Keratinocyte (primary cell): ENCODE data around the gene ENPP3. TPM values are rescaled to one million over a fixed set of nuclear protein-coding genes. Genes with fewer than 3 reads are reported as not detected.

ENCODE experiments used
- DNase-seq: peaks from one replicate; pipeline ENCODE4 v3.0.0-alpha.2; 2011; ENCODE audit warnings: low read depth, missing footprints, low spot score
- FAIRE-seq: peaks from 2 replicates; lab custom pipeline; 2011; peaks lifted over from hg19 to GRCh38; lab: Jason Lieb, UNC
- H2AFZ ChIP-seq: 2 replicates; pipeline ENCODE4 v1.6.0; 2012; ENCODE audit warnings: low read length, control low read depth, inconsistent platforms; ENCODE audit not compliant: control insufficient read depth
- H3K27ac ChIP-seq: 2 replicates; pipeline ENCODE4 v1.5.1; 2011; ENCODE audit warnings: low read length; ENCODE audit not compliant: control insufficient read depth, insufficient read depth
- H3K27me3 ChIP-seq: 3 replicates; pipeline ENCODE4 v1.6.0; 2011; ENCODE audit warnings: low read length; ENCODE audit not compliant: control insufficient read depth, insufficient read depth; ENCODE audit errors: extremely low read depth
- H3K36me3 ChIP-seq, 2 experiments: 2 replicates in 1 of 2; 3 replicates in 1 of 2; pipeline ENCODE4 v1.5.1; 2011; ENCODE audit warnings: low read length in 2 of 2, mild to moderate bottlenecking in 1 of 2; ENCODE audit not compliant: control insufficient read depth in 2 of 2, insufficient read depth in 2 of 2; ENCODE audit errors: extremely low read depth in 1 of 2
- H3K4me1 ChIP-seq: 3 replicates; pipeline ENCODE4 v1.5.1; 2011; ENCODE audit warnings: low read length; ENCODE audit not compliant: control insufficient read depth, insufficient read depth; ENCODE audit errors: extremely low read depth
- H3K4me2 ChIP-seq: 3 replicates; pipeline ENCODE4 v1.6.0; 2011; ENCODE audit warnings: low read depth, low read length; ENCODE audit not compliant: control insufficient read depth, insufficient read depth; ENCODE audit errors: extremely low read depth
- H3K4me3 ChIP-seq, 3 experiments: fragments of 200-600 bp in 1 of 3; sonication (generic) in 1 of 3; 2 replicates in 2 of 3; 3 replicates in 1 of 3; pipeline ENCODE4 v1.5.1; 2011 to 2016; ENCODE audit warnings: low read length in 3 of 3, mild to moderate bottlenecking in 3 of 3, control low read depth in 2 of 3, inconsistent platforms in 1 of 3, low read depth in 1 of 3, mixed read lengths in 1 of 3, mixed run types in 1 of 3, moderate library complexity in 1 of 3; ENCODE audit not compliant: control insufficient read depth in 2 of 3, insufficient read depth in 2 of 3; ENCODE audit errors: extremely low read depth in 1 of 3
- H3K79me2 ChIP-seq: 2 replicates; pipeline ENCODE4 v1.6.0; 2012; ENCODE audit warnings: low read length; ENCODE audit not compliant: control insufficient read depth, insufficient read depth
- H3K9ac ChIP-seq: 3 replicates; pipeline ENCODE4 v1.6.0; 2011; ENCODE audit warnings: low read length; ENCODE audit not compliant: control insufficient read depth, insufficient read depth; ENCODE audit errors: extremely low read depth
- H3K9me1 ChIP-seq: 3 replicates; pipeline ENCODE4 v1.6.0; 2011; ENCODE audit warnings: low read length; ENCODE audit not compliant: control insufficient read depth, insufficient read depth; ENCODE audit errors: extremely low read depth
- H3K9me3 ChIP-seq: 2 replicates; pipeline ENCODE4 v1.5.1; 2012; ENCODE audit warnings: low read depth, low read length; ENCODE audit not compliant: control insufficient read depth
- H4K20me1 ChIP-seq: 3 replicates; pipeline ENCODE4 v1.6.0; 2011; ENCODE audit warnings: low read length; ENCODE audit not compliant: control insufficient read depth, insufficient read depth; ENCODE audit errors: extremely low read depth
- EZH2 ChIP-seq: IDR thresholded peaks from one replicate; pipeline ENCODE4 v1.6.1; 2012; ENCODE audit warnings: inconsistent platforms, mild to moderate bottlenecking, low read length, moderate library complexity
- dilution Hi-C: fragments of 300-500 bp; cut with MboI; formaldehyde crosslinking; loops from one replicate; pipeline ENCODE4 v1.7.0; 2020; ENCODE audit warnings: low sequenced_read_pairs; ENCODE audit not compliant: extremely low pct_ligation_motif_present
- polyA plus RNA-seq, 5 experiments: library from polyadenylated mRNA; depleted of rRNA in 3 of 5; stranded (reverse) in 3 of 5; stranded (forward) in 1 of 5; unstranded in 1 of 5; fragments of >200 nt; gene quantifications; 1 replicate in 1 of 5; 2 replicates in 3 of 5; 3 replicates in 1 of 5; pipeline versions ENCODE4 v1.2.1 to v1.2.3, GENCODE V29; 2011 to 2012; ENCODE audit warnings: missing spikeins in 2 of 5, low read depth in 1 of 5, low replicate concordance in 1 of 5
- TF ChIP-seq, protein P1 (sequence below), 3 experiments: IDR thresholded peaks in 1 of 3; conservative IDR thresholded peaks in 1 of 3; optimal IDR thresholded peaks in 1 of 3; 2 replicates in 2 of 3; 3 replicates in 1 of 3; pipeline versions ENCODE3 to v1.5.1; 2011; ENCODE audit warnings: low read length in 3 of 3, mild to moderate bottlenecking in 3 of 3, moderate library complexity in 2 of 3, control low read depth in 1 of 3, inconsistent platforms in 1 of 3; ENCODE audit not compliant: insufficient read depth in 2 of 3; ENCODE audit errors: extremely low read depth in 1 of 3

ENPP3 gene
- polyA plus RNA-seq, 1 donor (not counting 4 experiments of a cell fraction or from before 2014, with no cell fraction given): not detected

DNA sequence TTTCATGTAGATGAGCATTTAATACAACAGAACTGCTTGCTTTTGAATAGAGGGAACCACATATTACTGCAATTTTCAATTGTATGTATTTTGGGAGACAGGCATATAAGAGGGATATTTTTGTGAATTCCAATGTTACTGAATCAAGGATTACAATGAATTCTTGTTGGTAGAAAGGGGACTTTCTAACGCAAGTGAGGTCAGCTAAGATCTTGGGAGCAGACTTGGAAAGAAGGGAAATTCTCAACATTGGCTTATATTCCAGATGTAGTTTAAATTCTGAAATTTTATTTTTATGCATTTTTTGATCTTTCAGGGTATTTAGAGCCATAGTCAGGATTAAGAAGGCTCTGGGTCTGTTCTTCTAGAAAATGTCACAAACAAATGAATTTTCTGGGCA is 117.0 kb downstream of the ENPP3 start:
- H3K4me1 ChIP-seq: no peaks in the 10 kb centered on the region
- no peaks in the 10 kb centered on the region for H3K27me3 ChIP-seq
- no peak overlapping the region for H3K9ac ChIP-seq
- no peaks in the 10 kb centered on the region for H3K79me2 ChIP-seq
- H3K27ac ChIP-seq: no peak overlapping the region
- no peak overlapping the region for H2AFZ ChIP-seq
- TF ChIP-seq EZH2: no peak
- TF ChIP-seq, protein P1, sequence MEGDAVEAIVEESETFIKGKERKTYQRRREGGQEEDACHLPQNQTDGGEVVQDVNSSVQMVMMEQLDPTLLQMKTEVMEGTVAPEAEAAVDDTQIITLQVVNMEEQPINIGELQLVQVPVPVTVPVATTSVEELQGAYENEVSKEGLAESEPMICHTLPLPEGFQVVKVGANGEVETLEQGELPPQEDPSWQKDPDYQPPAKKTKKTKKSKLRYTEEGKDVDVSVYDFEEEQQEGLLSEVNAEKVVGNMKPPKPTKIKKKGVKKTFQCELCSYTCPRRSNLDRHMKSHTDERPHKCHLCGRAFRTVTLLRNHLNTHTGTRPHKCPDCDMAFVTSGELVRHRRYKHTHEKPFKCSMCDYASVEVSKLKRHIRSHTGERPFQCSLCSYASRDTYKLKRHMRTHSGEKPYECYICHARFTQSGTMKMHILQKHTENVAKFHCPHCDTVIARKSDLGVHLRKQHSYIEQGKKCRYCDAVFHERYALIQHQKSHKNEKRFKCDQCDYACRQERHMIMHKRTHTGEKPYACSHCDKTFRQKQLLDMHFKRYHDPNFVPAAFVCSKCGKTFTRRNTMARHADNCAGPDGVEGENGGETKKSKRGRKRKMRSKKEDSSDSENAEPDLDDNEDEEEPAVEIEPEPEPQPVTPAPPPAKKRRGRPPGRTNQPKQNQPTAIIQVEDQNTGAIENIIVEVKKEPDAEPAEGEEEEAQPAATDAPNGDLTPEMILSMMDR (optimal IDR thresholded peaks at IDR 0.05 in 1 of 3, IDR thresholded peaks at IDR 0.05 in 1 of 3, conservative IDR thresholded peaks at IDR 0.05 in 1 of 3; ENCODE audit: extremely low read depth in 1 of 3, insufficient read depth in 2 of 3, low read length in 3 of 3): no peak
- no peaks in the 10 kb centered on the region for H3K36me3 ChIP-seq
- no peak for FAIRE-seq
- DNase-seq: no peak
- dilution Hi-C loops: no loop called here
- H3K9me3 ChIP-seq: no peaks in the 10 kb centered on the region
- H4K20me1 ChIP-seq: no peaks in the 10 kb centered on the region
- H3K4me2 ChIP-seq: no peak overlapping the region
- no peaks in the 10 kb centered on the region for H3K9me1 ChIP-seq
- no peak overlapping the region for H3K4me3 ChIP-seq

DNA sequence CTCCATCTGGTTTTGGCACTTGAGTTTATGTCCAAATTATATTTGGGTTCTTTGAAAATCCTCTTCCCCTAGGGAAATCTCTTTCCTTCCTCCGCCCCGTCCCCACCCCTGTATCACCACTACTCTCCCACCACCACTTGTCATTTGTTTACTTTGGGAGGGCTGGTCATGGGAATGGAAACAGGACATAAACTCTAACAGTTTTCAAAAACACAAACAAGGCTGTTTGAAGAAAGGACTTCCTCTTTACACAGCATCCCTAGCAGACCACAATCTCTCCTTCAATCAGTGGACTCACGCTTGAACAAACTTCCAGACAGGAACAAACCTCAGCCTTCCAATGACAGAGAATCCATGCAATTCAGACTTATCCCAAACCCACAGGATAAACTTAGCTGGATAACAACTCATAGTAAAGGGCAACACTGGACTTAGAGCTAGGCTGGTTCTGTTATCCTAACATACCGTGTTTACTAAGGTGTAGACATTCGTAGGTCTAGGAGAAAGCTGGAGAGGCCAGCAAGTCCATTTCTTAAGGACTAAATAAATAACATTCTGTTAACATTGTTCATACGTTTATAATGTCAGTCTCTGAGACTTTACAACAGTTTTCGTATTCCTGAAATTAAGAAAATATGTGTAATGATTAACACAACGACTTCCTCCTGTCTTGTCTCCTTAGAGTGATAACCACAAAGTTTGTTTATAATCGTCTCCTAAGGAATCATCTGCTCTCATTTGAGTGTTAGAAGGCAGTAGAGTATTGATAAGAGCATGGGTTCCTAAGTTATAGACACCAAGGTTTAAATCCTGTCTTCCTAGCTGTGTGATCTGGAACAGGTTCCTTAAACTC is 117.8 kb downstream of the ENPP3 start:
- no peak for FAIRE-seq
- H2AFZ ChIP-seq: no peak overlapping the region
- no peaks in the 10 kb centered on the region for H4K20me1 ChIP-seq
- H3K27me3 ChIP-seq: no peaks in the 10 kb centered on the region
- H3K79me2 ChIP-seq: no peaks in the 10 kb centered on the region
- no peaks in the 10 kb centered on the region for H3K9me1 ChIP-seq
- no peak overlapping the region for H3K27ac ChIP-seq
- no peak overlapping the region for H3K4me2 ChIP-seq
- H3K9ac ChIP-seq: no peak overlapping the region
- TF ChIP-seq, protein P1 (optimal IDR thresholded peaks at IDR 0.05 in 1 of 3, IDR thresholded peaks at IDR 0.05 in 1 of 3, conservative IDR thresholded peaks at IDR 0.05 in 1 of 3; ENCODE audit: extremely low read depth in 1 of 3, insufficient read depth in 2 of 3, low read length in 3 of 3): no peak
- TF ChIP-seq EZH2: no peak
- dilution Hi-C loops: no loop called here
- H3K36me3 ChIP-seq: no peaks in the 10 kb centered on the region
- no peaks in the 10 kb centered on the region for H3K9me3 ChIP-seq
- no peak overlapping the region for H3K4me3 ChIP-seq
- DNase-seq: no peak
- no peaks in the 10 kb centered on the region for H3K4me1 ChIP-seq
